Measurements from ENCODE around the gene MAP1S. TPM values are rescaled to one million over a fixed set of nuclear protein-coding genes. Genes with fewer than 3 reads are reported as not detected.

MAP1S gene
- total and polyA plus RNA-seq, 8 donors, result 28.3 to 82.2 (median 33.1) TPM

DNA sequence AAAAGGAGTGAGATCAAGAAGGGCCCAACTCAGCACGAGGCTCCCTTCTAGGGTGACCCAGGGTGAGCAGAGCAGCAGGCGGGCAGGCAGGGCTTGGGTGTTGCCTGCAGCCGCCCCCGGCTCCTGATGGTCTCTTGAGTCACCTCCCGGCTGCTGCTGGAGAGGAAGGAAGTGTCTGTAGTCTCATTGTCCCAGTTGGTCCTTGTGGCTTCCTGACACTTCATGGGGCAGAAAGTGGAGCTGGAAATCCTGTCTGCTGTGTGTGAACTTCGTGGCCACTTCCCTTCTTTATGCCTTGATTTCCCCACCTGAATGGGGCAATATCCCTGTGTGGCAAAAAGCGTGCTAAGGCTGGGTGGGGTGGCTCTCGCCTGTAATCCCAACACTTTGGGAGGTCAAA, 2.5 kb downstream of the MAP1S start:
- peak overlapping the region in 1 of 2 donors; percentile 98 for H3K4me3 ChIP-seq
- H3K27ac ChIP-seq, result peak overlapping the region; percentile 29 to 84
- intact Hi-C loops (cut with DNase I), result no loop called here
- H3K36me3 ChIP-seq, result peaks cover 0 to 48% of the 10 kb centered on the region in 2 donors
- no peaks in the 10 kb centered on the region for H3K27me3 ChIP-seq
- H3K9me3 ChIP-seq, result no peaks in the 10 kb centered on the region
- ATAC-seq (peak; percentile 39), DNase-seq (peak in 2 of 4 donors; percentile 79 to 89)
- peaks cover 31 to 64% of the 10 kb centered on the region in 2 donors for H3K4me1 ChIP-seq
- TF ChIP-seq, protein P1, sequence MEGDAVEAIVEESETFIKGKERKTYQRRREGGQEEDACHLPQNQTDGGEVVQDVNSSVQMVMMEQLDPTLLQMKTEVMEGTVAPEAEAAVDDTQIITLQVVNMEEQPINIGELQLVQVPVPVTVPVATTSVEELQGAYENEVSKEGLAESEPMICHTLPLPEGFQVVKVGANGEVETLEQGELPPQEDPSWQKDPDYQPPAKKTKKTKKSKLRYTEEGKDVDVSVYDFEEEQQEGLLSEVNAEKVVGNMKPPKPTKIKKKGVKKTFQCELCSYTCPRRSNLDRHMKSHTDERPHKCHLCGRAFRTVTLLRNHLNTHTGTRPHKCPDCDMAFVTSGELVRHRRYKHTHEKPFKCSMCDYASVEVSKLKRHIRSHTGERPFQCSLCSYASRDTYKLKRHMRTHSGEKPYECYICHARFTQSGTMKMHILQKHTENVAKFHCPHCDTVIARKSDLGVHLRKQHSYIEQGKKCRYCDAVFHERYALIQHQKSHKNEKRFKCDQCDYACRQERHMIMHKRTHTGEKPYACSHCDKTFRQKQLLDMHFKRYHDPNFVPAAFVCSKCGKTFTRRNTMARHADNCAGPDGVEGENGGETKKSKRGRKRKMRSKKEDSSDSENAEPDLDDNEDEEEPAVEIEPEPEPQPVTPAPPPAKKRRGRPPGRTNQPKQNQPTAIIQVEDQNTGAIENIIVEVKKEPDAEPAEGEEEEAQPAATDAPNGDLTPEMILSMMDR (IDR thresholded peaks at IDR 0.05), result no peak

DNA sequence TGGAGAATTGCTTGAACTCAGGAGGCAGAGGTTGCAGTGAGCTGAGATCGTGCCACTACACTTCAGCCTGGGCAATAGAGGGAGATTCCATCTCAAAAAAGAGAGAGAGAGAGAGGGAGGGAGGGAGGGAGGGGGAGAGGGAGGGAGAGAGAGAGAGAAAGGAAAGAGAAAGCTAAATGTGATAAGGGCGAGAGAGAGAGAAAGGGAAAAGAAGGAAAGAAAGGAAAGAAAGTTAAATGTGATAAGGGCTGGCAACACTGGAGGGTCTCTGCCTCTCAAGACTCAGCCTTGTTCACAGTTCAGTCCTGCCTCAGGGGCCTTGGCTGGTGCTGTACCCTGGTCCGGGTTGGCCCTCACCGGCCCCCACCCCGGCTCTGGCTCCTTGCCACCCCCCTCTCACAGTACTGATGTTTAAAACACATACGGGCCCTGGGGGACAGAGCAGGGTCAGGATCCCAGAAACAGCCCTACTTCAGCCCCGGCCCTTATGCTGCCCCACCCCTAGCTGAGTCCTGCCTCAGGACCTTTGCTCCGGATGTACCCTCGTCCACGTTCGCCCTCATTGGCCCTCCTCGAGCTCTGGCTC, 3.5 kb downstream of the MAP1S start:
- intact Hi-C loops (cut with DNase I), result no loop called here
- H3K27me3 ChIP-seq, result no peaks in the 10 kb centered on the region
- H3K9me3 ChIP-seq, result no peaks in the 10 kb centered on the region
- DNase-seq (no peak), ATAC-seq (no peak)
- H3K4me3 ChIP-seq, result no peak overlapping the region
- H3K4me1 ChIP-seq, result peaks cover 23 to 55% of the 10 kb centered on the region in 2 donors
- H3K27ac ChIP-seq, result peak overlapping the region in 1 of 2 donors; percentile 84
- peaks cover 0 to 57% of the 10 kb centered on the region in 2 donors for H3K36me3 ChIP-seq
- TF ChIP-seq, protein P1 (IDR thresholded peaks at IDR 0.05), result no peak

DNA sequence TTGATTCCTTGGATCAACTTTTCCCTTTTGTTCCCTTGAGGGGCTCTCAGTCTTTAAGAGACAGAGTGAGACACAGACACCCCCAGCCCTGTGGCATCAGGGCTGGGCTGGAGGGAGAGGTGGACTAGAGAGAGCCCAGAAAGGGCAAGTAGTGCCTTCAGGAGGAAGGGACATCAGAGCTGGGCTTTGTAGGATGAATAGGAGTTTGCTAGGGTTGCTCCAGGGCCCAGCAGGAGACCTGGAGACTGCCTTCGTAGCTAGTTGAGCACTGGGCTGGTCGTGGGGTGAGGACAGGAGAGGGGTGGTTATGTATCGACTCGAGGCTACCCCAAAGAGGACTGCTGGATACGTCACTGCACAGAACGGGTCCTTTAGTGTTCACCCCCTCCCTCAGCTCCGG, 5.4 kb downstream of the MAP1S start:
- no peak overlapping the region for H3K27ac ChIP-seq
- H3K36me3 ChIP-seq, result peaks cover 0 to 76% of the 10 kb centered on the region in 2 donors
- H3K4me1 ChIP-seq, result peaks cover 16 to 52% of the 10 kb centered on the region in 2 donors
- TF ChIP-seq, protein P1 (IDR thresholded peaks at IDR 0.05), result no peak
- H3K27me3 ChIP-seq, result no peaks in the 10 kb centered on the region
- no peak for ATAC-seq
- no peak for DNase-seq
- intact Hi-C loops (cut with DNase I), result no loop called here
- no peaks in the 10 kb centered on the region for H3K9me3 ChIP-seq
- H3K4me3 ChIP-seq, result no peak overlapping the region

DNA sequence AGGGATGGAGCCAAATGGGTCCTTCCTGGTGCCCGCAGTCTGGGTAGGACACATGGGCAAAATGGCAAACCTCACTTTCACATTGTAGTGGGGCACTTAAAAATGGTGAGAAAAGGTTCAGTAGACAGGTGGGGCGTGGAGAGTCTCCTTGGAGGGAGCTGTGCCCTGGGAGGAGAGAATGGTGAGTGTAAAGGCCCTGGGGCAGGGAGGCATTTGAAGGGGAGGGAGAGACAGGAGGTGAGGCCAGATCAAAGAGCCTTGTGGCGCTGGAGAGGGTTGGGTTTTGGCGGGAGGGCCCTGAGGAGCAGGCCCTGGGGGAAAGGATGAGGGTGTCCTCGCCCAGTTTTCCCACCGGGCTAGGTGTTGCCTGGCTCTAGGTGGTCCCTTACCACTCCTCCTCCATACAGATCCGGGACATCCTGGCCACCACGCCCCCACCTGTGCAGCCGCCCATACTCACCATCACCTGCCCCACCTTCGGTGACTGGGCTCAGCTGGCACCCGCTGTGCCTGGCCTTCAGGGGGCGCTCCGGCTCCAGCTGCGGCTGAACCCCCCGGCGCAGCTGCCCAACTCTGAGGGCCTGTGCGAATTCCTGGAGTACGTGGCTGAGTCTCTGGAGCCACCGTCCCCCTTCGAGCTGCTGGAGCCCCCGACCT, 6.3 kb downstream of the MAP1S start:
- DNase-seq (no peak), ATAC-seq (no peak)
- intact Hi-C loops (cut with DNase I), result no loop called here
- TF ChIP-seq, protein P1 (IDR thresholded peaks at IDR 0.05), result no peak
- H3K4me3 ChIP-seq, result no peak overlapping the region
- H3K9me3 ChIP-seq, result no peaks in the 10 kb centered on the region
- peaks cover 11 to 52% of the 10 kb centered on the region in 2 donors for H3K4me1 ChIP-seq
- no peak overlapping the region for H3K27ac ChIP-seq
- H3K27me3 ChIP-seq, result no peaks in the 10 kb centered on the region
- peaks cover 0 to 85% of the 10 kb centered on the region in 2 donors for H3K36me3 ChIP-seq

DNA sequence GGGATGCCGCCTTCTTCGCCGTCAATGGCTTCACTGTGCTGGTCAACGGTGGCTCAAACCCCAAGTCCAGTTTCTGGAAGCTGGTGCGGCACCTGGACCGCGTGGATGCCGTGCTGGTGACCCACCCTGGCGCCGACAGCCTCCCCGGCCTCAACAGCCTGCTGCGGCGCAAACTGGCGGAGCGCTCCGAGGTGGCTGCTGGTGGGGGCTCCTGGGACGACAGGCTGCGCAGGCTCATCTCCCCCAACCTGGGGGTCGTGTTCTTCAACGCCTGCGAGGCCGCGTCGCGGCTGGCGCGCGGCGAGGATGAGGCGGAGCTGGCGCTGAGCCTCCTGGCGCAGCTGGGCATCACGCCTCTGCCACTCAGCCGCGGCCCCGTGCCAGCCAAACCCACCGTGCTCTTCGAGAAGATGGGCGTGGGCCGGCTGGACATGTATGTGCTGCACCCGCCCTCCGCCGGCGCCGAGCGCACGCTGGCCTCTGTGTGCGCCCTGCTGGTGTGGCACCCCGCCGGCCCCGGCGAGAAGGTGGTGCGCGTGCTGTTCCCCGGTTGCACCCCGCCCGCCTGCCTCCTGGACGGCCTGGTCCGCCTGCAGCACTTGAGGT, 7.0 kb downstream of the MAP1S start:
- TF ChIP-seq, protein P1 (IDR thresholded peaks at IDR 0.05), result no peak
- no peaks in the 10 kb centered on the region for H3K27me3 ChIP-seq
- H3K4me1 ChIP-seq, result peaks cover 6 to 51% of the 10 kb centered on the region in 2 donors
- DNase-seq (no peak), ATAC-seq (no peak)
- intact Hi-C loops (cut with DNase I), result no loop called here
- H3K9me3 ChIP-seq, result no peaks in the 10 kb centered on the region
- no peak overlapping the region for H3K4me3 ChIP-seq
- no peak overlapping the region for H3K27ac ChIP-seq
- peaks cover 0 to 92% of the 10 kb centered on the region in 2 donors for H3K36me3 ChIP-seq

All from left lung (tissue), 10 donors.